IPS DF 4.7 (cell line): ENCODE data around the gene ANXA11.
"Not testable (repeated sequence)": the region's sequence is repeated elsewhere in the genome, so short reads cannot be mapped to it uniquely, and the experiment has no call there.

Experiments used
- DNase-seq: peaks from one replicate; pipeline ENCODE4 v3.0.0-alpha.2; 2013; ENCODE audit warnings: low spot score; ENCODE audit errors: extremely low read depth

Gene ANXA11

DNA sequence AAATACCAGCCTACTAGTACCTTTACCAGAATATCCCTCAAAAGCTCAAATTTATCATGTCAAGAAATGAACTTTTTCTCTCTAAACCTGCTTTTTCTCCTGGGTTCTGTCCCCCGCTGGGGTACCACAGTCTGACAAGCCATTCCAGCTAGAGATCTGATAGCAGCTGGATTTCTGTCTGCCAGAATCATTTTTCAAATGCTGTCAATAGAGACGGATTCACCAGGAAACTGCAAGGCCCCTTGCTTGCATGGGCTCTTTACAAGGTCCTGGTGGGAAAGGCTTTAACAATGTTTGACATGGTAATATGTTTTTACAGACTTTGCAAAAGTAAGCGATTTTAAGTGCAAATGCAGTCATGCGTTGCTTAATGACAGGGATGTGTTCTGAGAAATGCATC, 4.9 kb upstream of the ANXA11 start:
- no peak for DNase-seq

DNA sequence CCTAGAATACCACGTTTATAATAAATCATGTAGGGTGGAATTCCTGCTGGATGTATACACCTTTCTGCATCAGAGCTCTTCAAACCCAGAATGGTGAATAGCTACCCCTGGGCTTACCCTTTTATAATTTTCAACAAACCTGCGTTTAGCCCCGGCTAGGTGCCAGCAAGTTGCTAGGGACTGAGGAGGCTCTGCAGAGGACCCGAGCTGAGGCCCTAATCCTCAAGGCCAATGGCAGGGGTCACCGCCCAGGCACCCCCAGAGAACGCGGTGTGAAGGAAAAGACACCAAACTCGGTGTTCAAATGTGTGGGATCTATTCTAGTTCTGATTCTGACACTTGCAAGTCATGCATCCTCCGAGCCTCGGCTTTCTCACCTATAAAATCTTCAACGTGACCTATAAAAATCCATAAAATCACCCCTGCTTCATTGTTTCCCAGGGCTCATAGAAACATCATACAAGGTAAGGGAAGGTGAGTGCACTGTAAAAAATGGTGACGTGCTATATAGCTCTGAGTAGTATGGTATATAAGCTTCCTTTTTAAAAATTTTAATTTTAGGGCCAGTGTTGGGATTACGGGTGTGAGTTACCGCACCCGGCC, 2.5 kb upstream of the ANXA11 start:
- DNase-seq: no peak

DNA sequence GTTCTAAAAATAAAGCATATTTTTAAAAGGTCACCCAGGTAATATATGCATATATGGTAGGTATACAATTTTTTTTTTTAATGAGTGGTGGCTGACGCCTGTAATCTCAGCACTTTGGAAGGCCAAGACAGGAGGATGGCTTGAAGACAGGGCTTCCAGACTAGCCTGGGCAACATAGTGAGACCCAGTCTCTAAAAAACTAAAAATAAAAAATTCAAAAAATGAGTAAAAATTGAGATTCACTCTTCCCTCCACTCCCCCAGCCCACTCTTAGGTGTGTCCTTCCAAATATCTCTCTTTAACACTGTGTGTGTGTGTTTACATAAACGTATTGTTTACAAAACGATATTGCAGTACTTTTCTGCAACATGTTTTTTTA, 929 bp upstream of the ANXA11 start:
- no peak for DNase-seq

DNA sequence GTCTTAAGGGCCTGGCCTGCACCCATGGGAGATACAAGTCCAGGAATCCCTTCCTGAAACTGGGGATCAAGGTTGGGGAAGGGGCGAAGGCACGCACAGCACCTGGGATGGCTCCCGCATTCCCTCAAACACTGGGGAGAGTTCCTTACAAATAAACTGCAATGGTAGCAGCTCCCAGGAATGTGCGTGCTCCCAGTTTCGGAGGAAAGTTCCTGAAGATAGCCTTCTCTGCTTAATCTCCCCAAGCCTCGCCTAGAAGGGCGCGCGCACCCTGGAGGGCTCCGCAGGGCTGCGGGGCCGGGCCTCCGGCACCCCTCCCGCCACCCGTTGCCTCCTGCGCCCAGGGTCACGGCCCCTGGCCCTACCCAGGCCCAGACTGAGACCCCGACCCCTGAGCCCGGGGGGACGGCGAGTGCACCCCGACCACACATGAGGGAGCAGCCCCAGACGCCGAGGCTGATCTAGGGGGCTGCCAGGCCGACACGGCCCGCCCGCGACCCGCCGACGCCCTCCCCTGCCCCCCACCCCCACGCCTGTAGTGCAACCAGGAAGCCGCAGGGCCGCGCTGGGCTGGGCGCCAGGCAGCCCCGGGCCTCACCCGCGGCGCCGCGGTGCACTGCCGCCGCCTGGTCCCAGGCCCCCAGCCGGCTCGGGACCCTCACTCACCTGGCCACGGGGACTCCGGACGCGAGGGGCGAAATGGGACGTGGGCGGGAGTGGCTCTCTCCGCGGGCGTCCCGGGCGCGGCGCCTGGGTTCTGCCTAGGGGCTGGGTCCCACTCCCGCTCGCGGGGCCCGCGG, 460 bp downstream of the ANXA11 start:
- no peak for DNase-seq

DNA sequence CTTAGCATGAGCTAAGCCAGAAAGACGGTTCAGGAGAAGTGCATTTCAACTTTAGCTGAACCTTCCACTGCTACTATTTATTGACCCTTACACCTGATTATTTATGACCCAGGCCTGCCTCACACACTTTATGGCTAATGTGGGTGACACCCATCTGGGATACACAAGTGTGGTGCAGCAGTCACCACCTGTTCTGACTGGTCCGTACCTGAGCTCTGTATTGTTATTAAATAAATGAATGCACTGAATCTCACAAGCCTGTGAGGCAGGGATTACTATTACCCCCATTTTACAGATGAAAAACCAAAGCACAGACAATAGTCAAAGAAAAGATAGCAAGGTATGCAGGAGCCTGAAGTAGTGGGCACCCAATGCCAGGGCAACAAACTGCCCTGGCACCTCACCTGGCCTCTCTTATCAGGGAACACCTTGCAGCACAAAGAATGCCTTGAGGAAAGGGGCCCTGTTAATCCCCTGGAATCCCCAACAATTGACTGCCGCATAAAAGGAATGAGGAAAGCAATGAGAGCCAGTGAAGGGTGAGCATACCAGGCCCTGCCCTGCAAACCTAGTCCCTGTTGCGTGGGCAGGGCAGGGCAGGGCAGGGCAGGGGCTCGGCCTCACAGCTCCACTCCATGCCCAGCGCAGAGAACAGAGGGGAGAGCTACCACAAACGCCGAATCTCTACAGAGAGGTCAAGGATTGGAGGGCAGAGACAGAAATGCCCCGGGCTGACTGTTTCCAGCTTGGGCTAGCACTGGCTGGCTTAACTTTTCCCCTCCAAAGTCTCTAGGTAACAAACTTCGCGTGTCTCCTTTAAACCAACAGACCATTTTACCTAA, 1.3 kb downstream of the ANXA11 start:
- DNase-seq: no peak

DNA sequence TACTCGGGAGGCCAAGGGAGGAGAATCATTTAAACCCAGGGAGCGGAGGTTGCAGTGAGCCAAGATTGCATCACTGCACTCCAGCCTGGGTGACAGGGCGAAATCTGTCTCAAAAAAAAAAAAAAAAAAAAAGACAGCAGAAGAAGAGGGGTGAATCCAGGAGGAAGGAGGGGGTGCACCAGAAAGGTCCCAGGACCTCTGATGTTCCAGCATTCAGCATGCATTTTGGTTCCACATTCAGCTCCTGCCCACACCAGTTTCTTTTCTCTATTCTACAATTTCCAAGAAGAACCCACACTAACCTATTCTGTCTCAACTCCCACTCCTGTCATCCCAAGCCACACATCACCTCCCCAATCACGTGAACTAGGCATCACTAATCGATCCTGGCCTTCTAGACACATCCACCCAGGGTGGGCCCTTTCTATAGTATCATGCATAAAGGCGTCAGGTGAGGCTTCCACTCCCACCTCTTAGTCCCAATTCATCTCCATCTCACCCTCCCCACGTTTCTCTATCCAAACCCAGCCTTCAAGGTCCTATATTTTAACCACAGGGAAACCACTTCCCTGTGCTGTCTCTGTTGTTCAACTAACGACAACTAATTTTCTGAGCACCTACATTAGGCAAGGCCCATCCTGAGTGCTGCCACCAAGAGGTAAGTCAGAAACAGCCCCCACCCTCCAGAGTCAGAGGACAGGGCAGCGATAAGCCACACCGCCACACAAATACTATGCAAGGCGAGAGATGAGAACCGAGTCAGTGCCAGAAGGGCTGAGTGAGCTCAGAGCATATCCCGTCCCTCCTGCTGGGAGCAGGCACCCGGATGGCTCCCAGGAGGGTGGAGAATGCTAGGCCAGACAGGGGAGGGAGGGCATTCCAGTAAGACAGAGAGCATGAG, 2.2 kb downstream of the ANXA11 start:
- no peak for DNase-seq

DNA sequence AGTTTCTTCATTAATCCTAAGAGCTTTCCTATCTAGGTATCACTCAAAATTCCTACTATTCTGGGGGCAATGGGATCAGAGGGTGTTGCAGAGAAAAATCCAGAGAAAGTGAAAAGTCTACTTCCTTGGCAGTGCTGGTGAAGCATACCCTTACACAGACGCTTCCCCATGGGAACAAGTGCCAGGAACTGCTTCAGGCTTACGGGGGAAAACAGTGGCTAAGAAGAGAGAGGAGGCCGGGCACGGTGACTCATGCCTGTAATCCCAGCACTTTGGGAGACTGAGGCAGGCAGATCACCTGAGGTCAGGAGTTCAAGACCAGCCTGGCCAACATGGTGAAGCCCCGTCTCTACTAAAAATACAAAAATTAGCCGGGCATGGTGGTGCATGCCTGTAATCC, 2.8 kb downstream of the ANXA11 start:
- DNase-seq: not testable (repeated sequence)

DNA sequence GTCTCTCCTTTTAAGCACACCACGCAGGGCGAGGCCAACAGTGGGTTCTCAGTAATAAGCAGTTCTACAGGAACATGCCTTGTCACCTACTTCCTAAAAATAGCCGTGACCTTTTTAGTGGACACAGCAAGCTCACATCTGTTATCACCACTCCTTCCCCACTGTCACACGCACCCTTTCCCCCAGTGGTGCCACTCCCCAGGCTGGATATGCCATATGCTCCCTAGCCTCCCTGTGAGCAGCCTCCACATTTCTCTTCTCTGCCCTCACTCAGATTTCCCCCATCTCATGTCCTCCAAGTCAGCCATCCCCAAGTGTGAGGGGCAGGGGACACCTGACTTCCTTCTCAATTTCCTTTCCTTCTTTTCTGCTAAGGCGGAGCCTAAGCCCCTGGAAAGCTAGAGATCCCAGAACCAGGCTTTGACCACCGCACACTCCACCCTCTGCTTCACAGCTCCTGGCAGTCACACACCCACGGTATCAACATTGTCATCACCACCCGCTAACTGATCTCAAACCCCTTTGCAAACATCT, 3.7 kb downstream of the ANXA11 start:
- no peak for DNase-seq

DNA sequence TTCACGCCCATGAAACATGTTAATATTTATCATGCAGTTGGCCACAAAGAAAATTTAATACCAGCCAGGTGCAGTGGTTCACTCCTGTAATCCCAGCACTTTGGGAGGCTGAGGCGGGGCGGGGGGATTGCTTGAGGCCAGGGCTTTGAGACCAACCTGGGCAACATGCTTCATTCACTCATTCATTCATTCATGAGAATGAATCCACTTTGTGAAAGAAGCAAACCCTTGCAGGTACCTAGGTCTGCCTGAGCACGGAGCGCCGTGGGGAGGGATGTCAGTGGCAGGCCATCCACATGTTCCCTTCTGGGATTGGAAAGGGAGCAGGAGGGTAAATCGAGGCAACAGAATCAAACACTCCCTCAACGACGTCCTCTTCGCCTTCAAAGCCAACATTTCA, 4.7 kb downstream of the ANXA11 start:
- no peak for DNase-seq

DNA sequence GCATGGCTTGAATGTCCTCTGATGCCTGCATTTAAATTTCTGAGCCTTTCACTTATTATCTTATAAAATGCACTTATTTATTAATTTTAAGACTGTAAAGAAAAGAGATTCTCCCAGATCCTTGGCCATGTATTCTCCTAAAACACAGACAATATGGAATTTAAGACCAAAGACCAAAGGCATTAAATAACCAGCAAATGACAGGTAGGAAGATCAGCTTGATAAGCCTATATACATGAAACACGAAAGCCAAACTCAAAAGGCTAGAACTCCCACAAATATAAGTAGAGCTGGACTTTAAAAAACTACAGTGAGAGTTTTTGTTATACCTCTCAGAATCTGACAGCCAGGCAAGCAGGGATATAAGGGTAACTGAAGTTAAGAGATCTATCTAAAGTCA, 5.1 kb downstream of the ANXA11 start:
- no peak for DNase-seq

DNA sequence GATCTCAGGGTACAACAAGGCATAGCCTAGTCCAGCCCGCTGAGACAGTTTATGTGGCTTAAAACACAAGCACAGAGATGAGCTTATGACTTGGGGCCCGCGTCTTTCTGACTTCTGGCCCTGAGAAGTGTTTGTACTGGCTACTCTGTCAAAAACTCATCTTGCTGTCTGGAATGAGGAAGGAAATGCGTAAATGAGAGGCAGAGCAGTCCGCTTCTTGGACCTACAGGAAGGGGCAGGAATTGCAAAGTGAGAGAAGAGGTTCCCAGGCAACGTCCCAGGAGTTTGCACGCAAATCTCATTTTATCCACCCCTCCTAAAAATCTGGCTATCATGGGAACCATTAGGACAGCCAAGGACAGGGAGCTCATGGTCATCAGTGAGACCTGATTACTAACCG, 5.5 kb downstream of the ANXA11 start:
- no peak for DNase-seq

DNA sequence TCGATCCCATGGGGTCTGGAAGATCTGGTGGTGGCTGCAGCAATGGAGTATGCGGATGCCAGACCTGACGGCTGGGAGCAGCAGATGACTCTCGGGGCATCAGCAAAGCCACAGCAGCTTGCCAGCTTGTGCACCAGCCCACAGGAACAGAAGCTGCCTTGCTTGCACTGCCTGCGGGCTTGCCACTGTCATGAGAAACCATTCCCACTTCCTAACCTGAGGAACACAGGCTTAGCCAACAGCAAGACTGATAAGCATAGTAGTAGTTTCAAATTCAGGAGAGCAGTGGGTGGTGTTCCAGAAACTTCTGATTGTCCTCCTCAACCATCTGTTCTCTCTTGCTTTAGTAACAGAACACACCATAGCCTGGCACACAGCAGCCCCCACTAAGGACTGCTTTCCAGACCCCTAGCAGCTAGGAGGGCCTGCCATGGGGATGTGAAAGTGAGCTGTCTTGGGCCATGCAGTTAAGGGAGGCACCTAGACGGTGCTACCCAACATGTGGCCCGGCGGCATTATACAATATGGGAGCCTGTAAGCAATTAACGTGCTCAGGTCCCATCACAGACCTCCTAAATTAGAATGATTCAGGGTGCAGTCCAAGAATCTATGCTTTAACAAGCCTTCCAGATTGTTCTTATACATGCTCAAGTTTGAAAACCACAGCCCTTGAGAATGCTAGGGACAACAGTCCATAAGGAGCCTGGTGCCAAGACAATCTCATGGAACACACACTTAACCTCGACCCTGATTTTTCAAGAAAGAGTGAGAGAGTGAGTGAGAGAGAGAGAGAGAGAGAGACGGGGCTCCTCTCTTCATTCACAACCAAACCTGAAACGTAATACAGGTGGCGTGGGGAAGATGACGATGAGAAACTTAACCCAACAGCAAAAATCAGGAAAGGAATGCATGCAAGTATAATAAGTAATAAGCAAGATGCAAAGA, 7.1 kb downstream of the ANXA11 start:
- DNase-seq: no peak

DNA sequence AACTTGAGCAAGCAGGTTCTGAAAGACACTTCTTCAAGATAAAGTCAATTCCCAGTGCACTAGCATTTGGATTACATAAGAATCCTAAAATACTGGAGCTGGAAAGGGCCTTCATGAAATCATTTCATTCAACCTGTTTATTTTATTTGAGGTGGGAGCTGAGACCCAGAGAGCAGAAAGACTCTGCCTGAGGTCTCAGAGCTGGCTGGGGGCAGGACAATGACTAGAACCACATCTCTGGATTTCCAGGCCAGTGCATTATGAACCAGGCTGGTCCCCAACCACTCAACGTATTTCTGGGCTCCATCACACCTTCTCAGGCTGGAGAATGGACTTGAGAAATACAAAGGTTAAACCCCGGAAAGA, 8.4 kb downstream of the ANXA11 start:
- no peak for DNase-seq

DNA sequence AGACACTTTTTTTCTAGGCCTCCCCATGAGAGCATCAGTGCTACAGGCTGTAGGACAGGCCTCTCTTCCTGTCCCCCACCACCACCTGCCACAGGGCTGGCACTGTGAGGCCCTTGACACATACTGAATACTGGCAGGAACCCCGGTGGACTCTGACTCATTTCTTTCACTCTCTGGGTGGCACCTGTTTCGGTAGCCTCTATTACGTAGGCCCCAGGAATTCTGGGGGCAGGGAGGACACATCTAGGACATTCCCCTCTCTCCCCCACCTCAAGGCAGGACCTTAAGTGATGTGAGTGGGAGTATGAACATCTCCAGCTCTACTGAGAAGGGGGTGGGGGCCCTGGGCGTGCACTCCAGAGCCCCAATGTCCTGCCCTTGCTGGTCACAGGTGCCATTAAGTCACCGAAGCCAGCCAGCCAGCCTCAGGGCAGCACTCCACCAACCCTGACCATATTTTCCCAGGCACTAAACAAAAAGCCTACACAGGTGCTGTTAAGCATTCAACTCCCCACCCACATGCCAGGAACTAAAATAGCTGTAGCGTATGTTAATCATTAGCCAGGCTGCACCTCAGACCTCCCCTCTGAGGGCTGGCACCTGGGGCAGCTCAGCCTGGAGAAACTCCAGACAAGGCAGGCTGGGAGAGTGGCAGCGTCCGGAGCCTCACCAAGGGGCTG, 8.9 kb downstream of the ANXA11 start:
- DNase-seq: no peak

DNA sequence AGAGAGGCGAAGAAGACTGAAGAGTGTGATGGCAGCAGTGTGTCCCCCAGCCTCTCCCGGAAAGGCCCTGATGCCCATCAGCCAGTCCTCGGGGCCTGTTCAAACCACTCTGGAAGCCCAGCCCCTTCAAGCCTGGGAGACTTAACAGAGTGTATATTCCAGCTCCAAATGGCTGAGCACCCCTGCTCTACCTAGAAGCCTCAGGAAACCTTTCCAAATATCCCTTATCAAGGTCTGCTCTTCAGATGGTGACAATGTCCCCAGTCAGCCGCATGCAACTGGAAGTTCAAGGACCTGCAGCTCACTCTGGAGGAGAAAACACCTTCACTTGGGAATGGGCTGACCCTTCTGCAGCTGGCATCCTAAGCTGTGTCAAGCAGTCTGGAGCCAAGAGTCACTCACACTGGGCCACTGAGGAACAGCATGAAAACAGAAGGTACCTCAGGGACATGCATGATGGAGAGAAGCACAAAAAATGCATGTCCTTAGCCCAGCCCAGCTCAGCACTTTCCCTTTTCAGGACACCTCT, 10.2 kb downstream of the ANXA11 start:
- DNase-seq: no peak

DNA sequence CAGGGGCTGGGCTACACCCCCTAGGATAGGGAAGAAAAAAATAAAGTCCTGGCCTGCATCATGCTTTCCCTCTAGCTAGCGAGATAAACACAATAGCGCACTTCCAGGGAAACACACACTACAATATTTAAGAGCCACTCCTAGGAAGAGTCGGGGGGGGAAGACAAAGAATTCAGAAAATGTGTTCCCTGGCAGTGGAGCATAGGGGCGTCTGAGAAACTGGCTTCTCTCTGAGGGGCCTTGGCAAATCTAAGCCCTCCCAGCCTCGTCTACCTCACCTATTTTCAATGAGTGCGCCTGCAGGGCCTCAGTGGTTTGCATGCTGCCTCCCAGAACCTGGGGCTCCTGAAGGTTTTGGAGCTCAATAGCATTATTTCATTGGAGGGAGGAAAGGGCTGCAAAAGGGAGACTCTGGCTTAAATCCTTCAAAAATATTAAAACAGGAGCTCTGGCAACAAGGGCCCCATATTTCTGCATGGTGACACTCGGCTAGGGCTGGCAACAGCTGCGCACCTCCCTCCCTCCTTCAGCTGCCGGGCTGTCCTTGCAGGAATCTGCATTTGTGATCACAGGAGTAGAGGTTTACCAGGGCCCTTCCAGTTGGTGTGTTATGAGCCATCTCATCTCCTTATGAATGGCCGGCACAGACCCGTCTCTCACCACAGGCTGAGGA, 10.8 kb downstream of the ANXA11 start:
- no peak for DNase-seq

DNA sequence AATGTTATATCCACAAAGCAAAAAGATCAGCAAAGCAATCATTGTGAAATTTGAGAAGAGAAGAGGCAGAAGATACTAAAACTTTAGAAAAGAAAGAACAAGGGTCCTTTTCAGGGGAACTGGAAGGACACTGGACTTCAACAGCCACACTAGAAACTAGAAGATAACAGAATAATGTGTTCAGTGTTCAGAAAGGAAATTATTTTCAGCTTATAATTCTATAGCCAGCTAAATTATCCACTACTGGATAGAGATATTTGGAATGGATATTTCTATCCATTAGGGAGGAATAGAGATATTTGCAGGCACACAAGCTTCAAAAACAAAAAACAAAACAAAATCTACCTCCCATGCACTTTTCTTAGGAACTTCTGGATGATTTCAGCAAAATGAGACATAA, 12.8 kb downstream of the ANXA11 start:
- DNase-seq: no peak

DNA sequence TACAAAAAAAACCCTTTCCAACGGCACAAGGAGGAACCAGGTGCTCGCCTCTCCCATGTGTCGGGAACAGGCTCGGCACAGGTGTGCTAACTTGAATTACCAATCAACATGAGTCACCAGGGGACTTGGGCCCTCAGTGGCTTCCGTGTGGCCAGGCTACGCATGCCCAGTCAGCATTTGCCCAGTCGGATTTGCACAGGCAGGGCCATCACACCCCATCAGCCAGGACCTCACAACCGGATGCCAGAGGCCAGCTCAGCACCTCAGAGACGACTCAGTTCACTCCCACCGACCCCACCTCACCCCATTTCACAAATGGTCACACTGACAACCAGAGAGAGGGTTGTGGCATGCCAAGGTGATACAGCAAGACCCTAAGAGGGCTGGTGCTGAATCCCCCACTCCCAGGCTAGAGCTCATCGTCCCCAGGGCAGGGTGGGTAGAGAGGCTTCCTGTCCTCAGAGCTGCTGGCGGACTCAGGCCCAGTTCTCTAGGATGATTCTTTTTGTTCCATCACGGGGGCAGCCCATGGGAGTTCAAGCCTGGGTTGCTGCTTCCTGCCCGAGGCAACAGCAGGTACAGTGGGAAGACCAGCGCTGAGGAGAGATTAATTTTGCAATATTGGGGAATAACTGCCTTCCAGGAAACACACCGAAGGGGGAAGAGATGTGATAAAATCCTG, 13.6 kb downstream of the ANXA11 start:
- no peak for DNase-seq
